DND-41 (cell line): ENCODE data around the gene SOST.

Experiments used
- ATAC-seq: fragments of 200-7000 bp; cut with Tn5 transposase; 3 replicates; pipeline ENCODE4 v1.9.1; 2021; ENCODE audit warnings: low read depth; ENCODE audit not compliant: insufficient read depth
- DNase-seq: peaks from one replicate; pipeline ENCODE4 v3.0.0-alpha.2; 2020
- H2AFZ ChIP-seq: 2 replicates; pipeline ENCODE4 v1.6.0; 2012; ENCODE audit warnings: low read depth, low read length
- H3K27ac ChIP-seq: 2 replicates; pipeline ENCODE4 v1.5.1; 2012; ENCODE audit warnings: low read length, inconsistent platforms
- H3K27me3 ChIP-seq: fragments of 200-600 bp; sonication (generic); 2 replicates; pipeline ENCODE4 v1.6.0; 2012; ENCODE audit warnings: low read length, mild to moderate bottlenecking, inconsistent platforms; ENCODE audit not compliant: insufficient read depth, poor library complexity
- H3K36me3 ChIP-seq: 2 replicates; pipeline ENCODE4 v1.5.1; 2012; ENCODE audit warnings: low read length, inconsistent platforms; ENCODE audit not compliant: insufficient read depth
- H3K4me1 ChIP-seq: 2 replicates; pipeline ENCODE4 v1.5.1; 2012; ENCODE audit warnings: mild to moderate bottlenecking, low read length; ENCODE audit not compliant: insufficient read depth
- H3K4me2 ChIP-seq: 2 replicates; pipeline ENCODE4 v1.6.0; 2012; ENCODE audit warnings: mild to moderate bottlenecking, moderate library complexity, low read length, inconsistent platforms; ENCODE audit not compliant: insufficient read depth
- H3K4me3 ChIP-seq, 2 experiments: fragments of 200-600 bp in 1 of 2; shearing (Covaris generic) in 1 of 2; 2 replicates each; pipeline ENCODE4 v1.5.1; 2012 to 2016; ENCODE audit warnings: inconsistent platforms in 2 of 2, low read length in 2 of 2, mild to moderate bottlenecking in 2 of 2, low read depth in 1 of 2, moderate library complexity in 1 of 2
- H3K79me2 ChIP-seq: 2 replicates; pipeline ENCODE4 v1.6.0; 2012; ENCODE audit warnings: low read length, inconsistent platforms; ENCODE audit not compliant: insufficient read depth
- H3K9ac ChIP-seq: 2 replicates; pipeline ENCODE4 v1.6.0; 2012; ENCODE audit warnings: low read depth, mild to moderate bottlenecking, inconsistent platforms, low read length, moderate library complexity
- H3K9me3 ChIP-seq: 2 replicates; pipeline ENCODE4 v1.5.1; 2012; ENCODE audit warnings: low read length, moderate library complexity, mild to moderate bottlenecking, inconsistent platforms; ENCODE audit not compliant: insufficient read depth, severe bottlenecking
- H4K20me1 ChIP-seq: 2 replicates; pipeline ENCODE4 v1.6.0; 2012; ENCODE audit warnings: low read length; ENCODE audit not compliant: insufficient read depth
- EZH2 ChIP-seq: IDR thresholded peaks from 3 replicates; pipeline ENCODE4 v1.6.1; 2012; ENCODE audit warnings: borderline replicate concordance, low read depth, mild to moderate bottlenecking, moderate library complexity, low read length, inconsistent platforms; ENCODE audit not compliant: severe bottlenecking
- TF ChIP-seq, protein P1 (sequence below): IDR thresholded peaks from 2 replicates; pipeline ENCODE4 v1.5.1; 2012; ENCODE audit warnings: borderline replicate concordance, low read length, moderate library complexity, mild to moderate bottlenecking; ENCODE audit not compliant: poor library complexity, severe bottlenecking; ENCODE audit errors: extremely low read depth

The SOST gene

DNA sequence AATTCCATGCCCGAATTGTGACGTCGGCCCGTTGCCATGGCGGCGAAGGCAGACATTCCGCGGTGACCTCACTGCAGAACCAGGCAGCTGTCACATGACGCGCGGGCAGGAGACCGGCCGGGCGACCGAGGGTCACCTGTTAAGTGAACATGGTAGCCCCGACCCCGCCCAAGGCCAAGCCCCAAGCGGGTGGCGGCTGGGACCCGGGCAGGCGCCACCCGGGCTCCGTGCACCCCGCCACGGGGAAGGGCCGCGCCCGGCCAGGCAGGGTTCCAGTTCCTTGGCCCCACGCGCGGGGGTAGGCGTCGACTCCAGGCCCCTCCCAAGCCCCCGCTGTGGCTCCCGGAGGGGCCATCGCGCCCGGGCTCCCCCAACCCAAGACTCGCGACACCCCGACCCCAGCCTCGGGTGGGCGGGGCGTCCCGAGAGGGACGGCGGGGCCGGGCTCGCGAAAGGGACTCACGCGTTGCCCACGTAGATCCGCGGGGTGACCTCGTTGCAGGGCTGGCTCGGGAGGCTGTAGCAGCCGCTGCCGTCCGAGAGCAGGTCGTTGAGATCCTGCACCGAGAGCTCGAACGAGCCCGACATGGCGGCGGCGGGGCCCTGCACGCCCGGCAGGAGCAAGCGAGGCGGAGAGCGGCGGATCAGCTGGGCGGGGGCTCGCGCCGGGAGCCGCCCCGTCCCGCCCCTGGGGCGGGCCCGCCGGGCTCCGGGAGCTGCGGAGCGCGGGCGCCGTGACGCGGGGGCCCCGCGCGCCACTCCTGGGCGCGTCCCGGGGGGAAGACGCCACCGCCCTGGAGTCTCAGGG is 19.9 kb upstream of the SOST start, which contains the start of gene DUSP3:
TSS of gene DUSP3 (minus strand) at position 641 of the 808 bp plus-strand sequence. CDS start at position 588, 53 bp downstream.
- Histone ChIP-seq H3K27me3 (peaks cover 21% of the 10 kb centered on the region), H3K9ac (no peak within 1 kb of the TSS), H3K36me3 (no peaks in the 10 kb centered on the region), H3K4me2 (no peak within 1 kb of the TSS), H3K27ac (no peak within 1 kb of the TSS), H3K4me1 (no peaks in the 10 kb centered on the region), H3K4me3 (no peak within 1 kb of the TSS), H3K9me3 (no peaks in the 10 kb centered on the region), H3K79me2 (no peaks in the 10 kb centered on the region), H2AFZ (no peak within 1 kb of the TSS), H4K20me1 (no peaks in the 10 kb centered on the region)
- ATAC-seq (no peak), DNase-seq (no peak)
- no peak for TF ChIP-seq EZH2
- TF ChIP-seq, protein P1, sequence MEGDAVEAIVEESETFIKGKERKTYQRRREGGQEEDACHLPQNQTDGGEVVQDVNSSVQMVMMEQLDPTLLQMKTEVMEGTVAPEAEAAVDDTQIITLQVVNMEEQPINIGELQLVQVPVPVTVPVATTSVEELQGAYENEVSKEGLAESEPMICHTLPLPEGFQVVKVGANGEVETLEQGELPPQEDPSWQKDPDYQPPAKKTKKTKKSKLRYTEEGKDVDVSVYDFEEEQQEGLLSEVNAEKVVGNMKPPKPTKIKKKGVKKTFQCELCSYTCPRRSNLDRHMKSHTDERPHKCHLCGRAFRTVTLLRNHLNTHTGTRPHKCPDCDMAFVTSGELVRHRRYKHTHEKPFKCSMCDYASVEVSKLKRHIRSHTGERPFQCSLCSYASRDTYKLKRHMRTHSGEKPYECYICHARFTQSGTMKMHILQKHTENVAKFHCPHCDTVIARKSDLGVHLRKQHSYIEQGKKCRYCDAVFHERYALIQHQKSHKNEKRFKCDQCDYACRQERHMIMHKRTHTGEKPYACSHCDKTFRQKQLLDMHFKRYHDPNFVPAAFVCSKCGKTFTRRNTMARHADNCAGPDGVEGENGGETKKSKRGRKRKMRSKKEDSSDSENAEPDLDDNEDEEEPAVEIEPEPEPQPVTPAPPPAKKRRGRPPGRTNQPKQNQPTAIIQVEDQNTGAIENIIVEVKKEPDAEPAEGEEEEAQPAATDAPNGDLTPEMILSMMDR: no peak

DNA sequence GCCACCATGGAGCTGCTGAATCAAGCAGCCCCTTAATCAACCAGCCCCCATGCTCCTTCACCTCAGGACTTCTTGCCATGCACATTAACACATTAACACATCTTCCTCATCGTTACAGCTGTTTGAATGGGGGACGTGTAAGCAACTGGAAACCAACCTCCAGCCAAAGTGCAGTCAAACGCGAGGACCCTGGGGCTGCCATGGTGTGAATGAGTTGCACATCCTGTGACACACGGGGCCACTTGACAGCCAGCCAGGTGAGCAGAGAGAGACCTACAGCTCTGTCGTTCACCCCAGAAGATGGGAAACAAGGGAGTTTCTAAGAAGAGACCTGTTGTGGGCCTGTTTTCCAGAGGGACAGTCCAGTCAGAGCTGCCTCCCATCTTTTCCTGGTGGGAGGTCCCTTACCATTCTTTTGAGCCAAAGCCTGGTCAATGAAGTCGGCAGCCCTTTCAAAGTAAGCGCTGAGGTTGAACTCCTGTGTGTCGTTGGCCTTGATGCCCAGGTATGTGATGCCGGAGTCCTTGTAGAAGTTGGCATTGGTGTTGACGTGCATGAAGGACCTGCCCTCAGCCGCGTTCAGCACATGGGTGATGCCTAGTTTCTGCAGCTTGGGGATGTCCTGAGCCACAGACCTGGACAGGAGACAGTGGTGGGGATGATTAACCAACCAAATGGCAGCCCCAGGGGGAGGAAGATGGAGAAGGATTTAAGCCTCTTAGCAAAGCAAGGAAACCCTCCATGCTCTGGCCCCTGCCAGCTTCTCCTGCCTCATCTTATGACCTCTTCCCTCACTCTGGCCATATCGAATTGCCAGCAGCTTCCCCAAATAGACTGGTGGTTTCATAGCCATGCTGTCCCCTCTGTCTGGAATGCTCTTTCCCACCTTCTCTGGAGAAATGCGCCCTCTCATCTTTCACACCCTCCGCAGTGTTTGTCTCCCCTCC is 16.0 kb upstream of the SOST start:
- no peaks in the 10 kb centered on the region for H3K79me2 ChIP-seq
- H2AFZ ChIP-seq: no peak overlapping the region
- peaks cover 1% of the 10 kb centered on the region for H3K27me3 ChIP-seq
- H4K20me1 ChIP-seq: no peaks in the 10 kb centered on the region
- H3K9ac ChIP-seq: no peak overlapping the region
- no peak for DNase-seq
- TF ChIP-seq, protein P1: no peak
- no peak for TF ChIP-seq EZH2
- no peak for ATAC-seq
- H3K4me3 ChIP-seq: no peak overlapping the region
- H3K4me1 ChIP-seq: no peaks in the 10 kb centered on the region
- no peaks in the 10 kb centered on the region for H3K36me3 ChIP-seq
- H3K4me2 ChIP-seq: no peak overlapping the region
- H3K27ac ChIP-seq: no peak overlapping the region
- H3K9me3 ChIP-seq: no peaks in the 10 kb centered on the region

DNA sequence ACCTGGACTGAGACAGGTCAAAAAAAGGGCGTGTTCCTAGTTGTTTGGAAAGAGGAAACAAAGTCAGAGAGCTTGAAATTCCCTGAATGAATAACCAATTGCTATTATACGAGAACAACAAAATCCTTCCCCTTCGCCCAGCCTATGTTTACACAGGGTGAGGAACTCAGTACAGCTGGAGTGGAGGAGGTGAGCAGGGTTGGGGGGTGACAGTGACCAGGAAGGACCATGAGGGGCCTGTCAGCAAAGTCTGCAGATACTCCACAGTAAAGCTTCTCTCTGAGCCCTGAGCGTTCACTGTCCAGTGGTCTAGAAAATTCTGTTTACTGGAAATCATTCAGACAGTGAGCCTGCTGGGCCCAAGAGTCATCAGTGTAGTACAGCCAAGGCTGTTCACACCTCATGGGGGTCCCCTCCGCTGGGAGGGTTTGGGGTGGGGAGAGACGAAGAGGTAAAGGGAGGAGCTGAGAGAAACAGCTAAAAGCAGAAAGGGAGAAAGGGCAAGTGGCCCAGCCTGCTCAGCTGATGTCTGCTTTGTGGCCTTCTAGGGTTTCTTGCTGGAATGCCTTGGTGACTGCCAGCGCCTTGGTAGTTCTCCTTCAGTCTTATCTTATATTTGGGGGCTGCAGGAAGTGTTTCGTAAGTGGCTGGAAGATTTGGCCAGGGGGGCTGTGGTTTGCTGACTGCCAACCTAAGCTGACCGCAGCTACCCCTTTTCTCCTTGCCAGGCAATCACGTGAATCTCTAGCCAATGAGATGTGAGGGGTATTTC is 14.5 kb upstream of the SOST start:
- Histone ChIP-seq H3K4me1 (no peaks in the 10 kb centered on the region), H2AFZ (no peak overlapping the region), H3K4me3 (no peak overlapping the region), H3K27ac (no peak overlapping the region), H3K27me3 (no peaks in the 10 kb centered on the region), H4K20me1 (no peaks in the 10 kb centered on the region), H3K36me3 (no peaks in the 10 kb centered on the region), H3K9me3 (no peaks in the 10 kb centered on the region), H3K9ac (no peak overlapping the region), H3K4me2 (no peak overlapping the region), H3K79me2 (no peaks in the 10 kb centered on the region)
- DNase-seq (no peak), ATAC-seq (no peak)
- no peak for TF ChIP-seq EZH2
- TF ChIP-seq, protein P1: no peak
